NCI-H1105 (cell line): Measurements from ENCODE around the gene MEAF6.

Source experiments
- DNase-seq: peaks from one replicate; lab custom pipeline; 2025; lab: John Stamatoyannopoulos, UW

Gene MEAF6

GRCh38 chr1:37474046-37474696 lies 40.4 kb downstream of the MEAF6 start, which contains the start of gene ZC3H12A:
Gene ZC3H12A, plus strand, starts transcription at chr1:37474580. Its CDS starts 917 bp downstream, at chr1:37475497.
- DNase-seq = peak; percentile 83

- no peak for DNase-seq
Observed at GRCh38 chr1:37473431-37474045, 41.0 kb downstream of the MEAF6 start.

- no peak for DNase-seq
Observed at GRCh38 chr1:37472994-37473393, 41.6 kb downstream of the MEAF6 start.

- no peak for DNase-seq
Observed at GRCh38 chr1:37472281-37472680, 42.3 kb downstream of the MEAF6 start.

- DNase-seq = no peak
Observed at GRCh38 chr1:37471345-37472231, 43.0 kb downstream of the MEAF6 start.

- DNase-seq = no peak
Observed at GRCh38 chr1:37469386-37469785, 45.2 kb downstream of the MEAF6 start.

GRCh38 chr1:37468037-37468436 lies 46.5 kb downstream of the MEAF6 start:
- DNase-seq = no peak

- DNase-seq = no peak
Observed at GRCh38 chr1:37465593-37466517, 48.7 kb downstream of the MEAF6 start.

- DNase-seq = no peak
Observed at GRCh38 chr1:37464443-37464842, 50.1 kb downstream of the MEAF6 start.

GRCh38 chr1:37461698-37462436 lies 52.7 kb downstream of the MEAF6 start:
- DNase-seq = no peak

- no peak for DNase-seq
Observed at GRCh38 chr1:37458551-37458950, 56.0 kb downstream of the MEAF6 start.

GRCh38 chr1:37456614-37457013 lies 58.0 kb downstream of the MEAF6 start:
- no peak for DNase-seq

GRCh38 chr1:37455516-37455915 lies 59.0 kb downstream of the MEAF6 start:
- DNase-seq = no peak

- DNase-seq = no peak
Observed at GRCh38 chr1:37453647-37454046, 60.9 kb downstream of the MEAF6 start.

GRCh38 chr1:37452416-37452815 lies 62.1 kb downstream of the MEAF6 start:
- no peak for DNase-seq

- no peak for DNase-seq
Observed at GRCh38 chr1:37449936-37450335, 64.6 kb downstream of the MEAF6 start.

GRCh38 chr1:37448691-37449417 lies 65.7 kb downstream of the MEAF6 start:
- no peak for DNase-seq

GRCh38 chr1:37448185-37448584 lies 66.4 kb downstream of the MEAF6 start:
- no peak for DNase-seq

- no peak for DNase-seq
Observed at GRCh38 chr1:37446874-37447273, 67.7 kb downstream of the MEAF6 start.

GRCh38 chr1:37442644-37443043 lies 71.9 kb downstream of the MEAF6 start:
- no peak for DNase-seq
